ENCODE results near the gene SETD1B.
"Not testable (repeated sequence)": the region's sequence is repeated elsewhere in the genome, so short reads cannot be mapped to it uniquely, and the experiment has no call there.

Gene SETD1B

DNA sequence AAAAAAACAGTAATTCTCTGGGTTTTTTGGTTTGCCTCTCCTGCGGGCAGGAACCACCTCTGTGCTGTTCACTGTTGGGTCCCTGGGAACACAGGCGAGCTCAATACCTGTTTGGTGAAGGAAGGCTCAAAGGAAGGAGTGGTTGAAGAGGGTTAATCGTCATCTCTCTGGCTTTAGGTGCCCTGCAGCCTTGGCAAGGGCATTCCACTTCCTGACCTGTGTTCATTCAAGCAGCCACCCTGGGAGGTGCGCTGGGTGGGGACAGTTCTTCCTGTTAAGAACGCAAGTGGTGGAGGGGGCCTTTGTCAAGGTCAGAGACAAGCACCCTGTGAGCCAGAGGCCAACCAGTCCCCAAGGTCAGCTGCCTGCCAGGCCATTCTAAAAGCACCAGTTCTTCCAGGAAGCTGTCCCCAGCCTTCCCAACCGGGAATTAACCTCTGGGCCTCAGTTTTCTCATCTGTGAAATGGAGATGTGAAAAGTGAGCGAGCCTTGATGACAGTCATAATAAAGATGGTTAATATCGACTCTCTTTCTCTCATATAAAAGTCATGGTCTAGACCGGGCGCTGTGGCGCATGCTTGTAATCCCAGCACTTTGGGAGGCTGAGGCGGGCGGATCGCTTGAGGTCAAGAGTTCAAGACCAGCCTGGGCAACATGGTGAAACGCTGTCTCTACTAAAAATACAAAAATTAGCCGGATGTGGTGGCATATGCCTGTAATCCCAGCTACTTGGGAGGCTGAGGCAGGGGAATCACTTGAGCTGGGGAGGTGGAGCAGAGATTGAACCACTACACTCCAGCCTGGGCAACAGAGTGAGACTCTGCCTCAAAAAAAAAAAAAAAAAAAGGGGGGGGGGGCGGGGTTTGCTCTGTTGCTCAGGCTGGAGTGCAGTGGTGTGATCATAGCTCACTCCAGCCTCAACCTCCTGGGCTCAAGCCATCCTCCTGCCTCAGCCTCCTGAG lies 16.5 kb upstream of the SETD1B start:
- TF ChIP-seq, protein P1, sequence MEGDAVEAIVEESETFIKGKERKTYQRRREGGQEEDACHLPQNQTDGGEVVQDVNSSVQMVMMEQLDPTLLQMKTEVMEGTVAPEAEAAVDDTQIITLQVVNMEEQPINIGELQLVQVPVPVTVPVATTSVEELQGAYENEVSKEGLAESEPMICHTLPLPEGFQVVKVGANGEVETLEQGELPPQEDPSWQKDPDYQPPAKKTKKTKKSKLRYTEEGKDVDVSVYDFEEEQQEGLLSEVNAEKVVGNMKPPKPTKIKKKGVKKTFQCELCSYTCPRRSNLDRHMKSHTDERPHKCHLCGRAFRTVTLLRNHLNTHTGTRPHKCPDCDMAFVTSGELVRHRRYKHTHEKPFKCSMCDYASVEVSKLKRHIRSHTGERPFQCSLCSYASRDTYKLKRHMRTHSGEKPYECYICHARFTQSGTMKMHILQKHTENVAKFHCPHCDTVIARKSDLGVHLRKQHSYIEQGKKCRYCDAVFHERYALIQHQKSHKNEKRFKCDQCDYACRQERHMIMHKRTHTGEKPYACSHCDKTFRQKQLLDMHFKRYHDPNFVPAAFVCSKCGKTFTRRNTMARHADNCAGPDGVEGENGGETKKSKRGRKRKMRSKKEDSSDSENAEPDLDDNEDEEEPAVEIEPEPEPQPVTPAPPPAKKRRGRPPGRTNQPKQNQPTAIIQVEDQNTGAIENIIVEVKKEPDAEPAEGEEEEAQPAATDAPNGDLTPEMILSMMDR (IDR thresholded peaks at IDR 0.05; ENCODE audit: low read depth, low read length, missing control alignments) = no peak
- H3K4me3 ChIP-seq (replicated peaks; ENCODE audit: low read depth, low read length) = no peak overlapping the region
- no peak for DNase-seq (ENCODE audit: extremely low read depth, low read depth)

- H3K4me3 ChIP-seq (replicated peaks; ENCODE audit: low read depth, low read length) = no peak overlapping the region
- TF ChIP-seq, protein P1 (IDR thresholded peaks at IDR 0.05; ENCODE audit: low read depth, low read length, missing control alignments) = no peak
- no peak for DNase-seq (ENCODE audit: extremely low read depth, low read depth)
These were observed 15.5 kb upstream of the SETD1B start for GRCh38 chr12:121788176-121788818.

DNA sequence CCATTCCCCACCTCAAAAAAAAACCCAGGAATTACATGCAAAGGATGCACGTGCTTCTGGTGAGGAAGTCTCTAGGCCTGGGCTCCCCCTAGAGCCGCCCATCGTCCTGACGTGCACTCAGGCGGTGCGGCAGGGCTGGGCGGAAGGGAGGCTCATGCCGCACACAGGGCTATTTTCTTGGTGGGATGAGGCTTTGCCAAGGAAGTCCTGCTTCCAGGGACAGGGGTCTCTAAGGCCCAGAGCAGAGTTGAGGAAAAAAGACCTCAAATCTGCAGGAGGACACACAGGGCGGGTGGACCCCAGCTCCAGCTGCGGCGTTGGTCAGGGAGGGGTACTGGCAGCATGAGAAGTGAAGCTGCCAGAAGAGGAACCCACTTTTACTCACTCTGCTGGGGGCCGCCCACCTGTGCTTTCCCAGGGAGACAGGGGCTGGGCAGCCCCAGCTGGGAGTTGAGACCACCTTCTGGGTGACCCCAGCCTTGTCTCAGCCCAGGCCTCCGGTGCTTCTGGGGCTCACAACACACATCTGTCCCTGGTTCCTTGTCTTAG lies 14.5 kb upstream of the SETD1B start:
- no peak overlapping the region for H3K4me3 ChIP-seq (replicated peaks; ENCODE audit: low read depth, low read length)
- TF ChIP-seq, protein P1 (IDR thresholded peaks at IDR 0.05; ENCODE audit: low read depth, low read length, missing control alignments) = no peak
- DNase-seq (ENCODE audit: extremely low read depth, low read depth) = no peak

DNA sequence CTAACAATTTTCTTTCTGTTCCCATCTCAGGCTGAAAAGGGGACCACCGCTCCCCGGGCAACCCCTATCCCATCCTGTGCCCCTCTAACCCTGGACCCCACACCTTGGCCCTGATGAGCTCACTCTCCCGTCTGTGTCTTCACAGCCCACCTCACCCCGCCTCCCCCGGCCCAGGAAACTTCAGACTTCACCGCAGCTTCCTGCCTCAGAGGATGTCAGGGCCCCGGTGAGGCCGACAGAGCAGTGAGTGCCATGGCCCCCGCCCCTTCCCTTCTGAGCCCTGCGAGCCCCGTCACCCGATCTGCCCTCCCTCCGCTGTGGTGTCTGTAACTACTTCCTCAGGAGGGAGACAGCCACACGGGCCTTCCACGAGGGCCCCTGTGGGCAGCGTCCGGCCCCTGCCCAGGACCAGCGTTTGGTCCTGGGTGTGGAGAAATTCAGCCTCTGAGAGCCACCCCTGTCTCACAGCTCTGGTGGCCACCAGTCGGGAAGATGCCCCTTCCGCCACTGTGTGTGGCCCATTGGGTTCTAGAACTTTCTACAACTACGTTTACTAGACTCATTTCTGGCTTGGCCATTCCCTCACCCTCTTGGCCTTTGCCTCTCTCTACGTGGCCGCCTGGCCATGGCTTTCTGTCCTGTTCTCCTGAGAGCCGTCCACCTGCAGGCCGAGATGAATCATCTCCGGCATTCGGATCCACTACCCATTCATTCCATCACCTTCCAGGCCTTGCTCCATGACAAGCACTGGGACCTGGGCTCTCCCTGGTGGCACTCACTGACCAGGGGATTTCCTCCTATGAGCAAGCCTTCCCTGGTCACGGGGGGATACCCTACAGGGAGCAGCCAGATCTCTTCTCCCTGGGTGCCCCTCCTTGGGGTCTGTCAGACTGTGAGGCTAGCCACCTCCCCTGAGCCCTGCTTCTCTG lies 13.7 kb upstream of the SETD1B start:
- H3K4me3 ChIP-seq (replicated peaks; ENCODE audit: low read depth, low read length) = no peak overlapping the region
- TF ChIP-seq, protein P1 (IDR thresholded peaks at IDR 0.05; ENCODE audit: low read depth, low read length, missing control alignments) = no peak
- no peak for DNase-seq (ENCODE audit: extremely low read depth, low read depth)

- not testable (repeated sequence) for H3K4me3 ChIP-seq (replicated peaks; ENCODE audit: low read depth, low read length)
These were observed 13.0 kb upstream of the SETD1B start for GRCh38 chr12:121790785-121791184.

GRCh38 chr12:121791671-121792551 lies 11.9 kb upstream of the SETD1B start:
- no peak for DNase-seq (ENCODE audit: extremely low read depth, low read depth)

More at GRCh38 chr12:121790785-121791184, 13.0 kb upstream of the SETD1B start:
- not testable (repeated sequence) for DNase-seq (ENCODE audit: extremely low read depth, low read depth)

More at GRCh38 chr12:121791671-121792551, 11.9 kb upstream of the SETD1B start:
- TF ChIP-seq, protein P1 (IDR thresholded peaks at IDR 0.05; ENCODE audit: low read depth, low read length, missing control alignments) = no peak
- H3K4me3 ChIP-seq (replicated peaks; ENCODE audit: low read depth, low read length) = no peak overlapping the region

All from HFF-Myc (cell line).